GM12872 (cell line): ENCODE measurements around the gene EMSY.

Experiments
- TF ChIP-seq, protein P1 (sequence below): IDR thresholded peaks from 3 replicates; pipeline ENCODE4 v1.5.1; 2011; ENCODE audit warnings: low read depth, mild to moderate bottlenecking, low read length, moderate library complexity; ENCODE audit not compliant: insufficient read depth

The EMSY gene

DNA sequence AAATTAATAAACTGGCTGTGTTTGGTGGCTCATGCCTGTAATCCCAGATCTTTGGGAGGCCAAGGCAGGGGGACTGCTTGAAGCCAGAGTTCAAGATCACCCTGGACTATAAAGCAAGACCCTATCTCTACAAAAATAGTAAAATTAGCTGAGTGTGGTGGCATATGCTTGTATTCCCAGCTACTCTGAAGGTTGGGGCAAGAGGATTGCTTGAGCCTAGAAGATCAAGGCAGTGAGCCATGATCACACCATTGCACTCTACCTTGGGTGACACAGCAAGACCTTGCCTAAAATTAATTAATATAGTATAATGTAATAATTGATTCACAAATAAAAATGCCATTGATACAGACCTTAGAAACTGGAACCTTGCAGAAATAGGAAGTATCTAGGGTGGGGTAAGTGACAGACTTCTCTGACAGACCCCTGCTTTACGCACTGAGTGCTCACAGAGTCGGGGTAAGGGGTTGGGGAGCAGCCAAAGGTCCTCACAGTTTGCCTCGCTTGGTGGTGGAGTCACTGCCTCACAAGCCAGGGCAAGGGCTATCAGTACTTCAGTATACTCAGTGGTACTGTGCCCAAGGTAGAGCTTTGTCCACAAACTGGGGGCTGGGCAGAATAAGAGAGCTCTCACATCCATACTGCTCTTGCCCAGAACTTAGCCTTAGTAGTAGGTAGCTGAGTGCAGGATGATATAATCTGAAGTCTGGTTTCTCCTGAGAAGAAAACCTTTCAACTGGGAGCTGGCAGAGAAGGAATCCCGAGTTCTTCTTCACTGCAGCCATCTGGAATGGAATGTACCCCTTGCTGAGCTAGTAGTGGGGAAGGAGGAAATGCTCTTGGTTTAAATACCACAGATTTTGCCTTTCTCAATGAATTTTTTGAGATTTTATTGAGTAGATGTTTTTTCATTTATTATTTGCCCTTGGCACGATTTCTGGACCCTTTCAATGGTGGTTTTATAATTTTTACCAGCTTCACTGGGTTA is 65.5 kb downstream of the EMSY start:
- TF ChIP-seq, protein P1, sequence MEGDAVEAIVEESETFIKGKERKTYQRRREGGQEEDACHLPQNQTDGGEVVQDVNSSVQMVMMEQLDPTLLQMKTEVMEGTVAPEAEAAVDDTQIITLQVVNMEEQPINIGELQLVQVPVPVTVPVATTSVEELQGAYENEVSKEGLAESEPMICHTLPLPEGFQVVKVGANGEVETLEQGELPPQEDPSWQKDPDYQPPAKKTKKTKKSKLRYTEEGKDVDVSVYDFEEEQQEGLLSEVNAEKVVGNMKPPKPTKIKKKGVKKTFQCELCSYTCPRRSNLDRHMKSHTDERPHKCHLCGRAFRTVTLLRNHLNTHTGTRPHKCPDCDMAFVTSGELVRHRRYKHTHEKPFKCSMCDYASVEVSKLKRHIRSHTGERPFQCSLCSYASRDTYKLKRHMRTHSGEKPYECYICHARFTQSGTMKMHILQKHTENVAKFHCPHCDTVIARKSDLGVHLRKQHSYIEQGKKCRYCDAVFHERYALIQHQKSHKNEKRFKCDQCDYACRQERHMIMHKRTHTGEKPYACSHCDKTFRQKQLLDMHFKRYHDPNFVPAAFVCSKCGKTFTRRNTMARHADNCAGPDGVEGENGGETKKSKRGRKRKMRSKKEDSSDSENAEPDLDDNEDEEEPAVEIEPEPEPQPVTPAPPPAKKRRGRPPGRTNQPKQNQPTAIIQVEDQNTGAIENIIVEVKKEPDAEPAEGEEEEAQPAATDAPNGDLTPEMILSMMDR = no peak

DNA sequence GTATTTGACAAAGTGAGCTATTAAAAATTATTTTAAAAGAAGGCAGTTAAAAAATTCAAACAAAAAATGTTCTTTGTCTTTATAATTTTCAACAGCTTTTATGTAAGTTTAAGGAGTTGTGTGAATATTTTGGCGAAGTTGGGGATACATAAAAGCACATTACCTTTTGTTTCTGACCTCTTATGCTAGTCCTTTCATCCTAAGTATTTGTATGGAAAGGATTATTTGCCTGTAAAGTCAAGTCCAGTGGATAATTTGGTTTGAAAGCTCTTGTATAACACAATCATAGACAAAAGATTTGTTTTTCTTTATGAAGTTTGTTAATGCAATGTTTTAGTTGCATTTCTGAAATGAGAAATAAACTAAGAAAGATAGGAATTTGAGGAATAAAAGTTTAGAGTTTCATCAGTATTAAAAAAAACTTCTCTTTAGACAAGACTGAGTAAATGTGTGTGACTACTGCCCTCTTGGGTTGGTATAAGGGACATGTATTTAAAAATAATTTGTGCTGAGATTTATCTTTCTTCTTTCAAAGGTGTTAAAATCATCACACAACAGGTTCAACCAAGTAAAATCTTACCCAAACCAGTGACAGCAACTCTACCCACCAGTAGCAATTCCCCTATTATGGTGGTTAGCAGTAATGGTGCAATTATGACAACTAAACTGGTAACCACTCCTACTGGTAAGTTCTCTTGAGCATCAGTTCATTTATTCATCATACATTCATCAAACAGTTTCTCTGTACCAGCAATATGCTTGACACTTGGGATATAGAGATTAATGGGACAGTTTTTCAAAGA is 68.2 kb downstream of the EMSY start:
- TF ChIP-seq, protein P1 = peak; percentile 32; the same call in 1 of the 3 replicates

DNA sequence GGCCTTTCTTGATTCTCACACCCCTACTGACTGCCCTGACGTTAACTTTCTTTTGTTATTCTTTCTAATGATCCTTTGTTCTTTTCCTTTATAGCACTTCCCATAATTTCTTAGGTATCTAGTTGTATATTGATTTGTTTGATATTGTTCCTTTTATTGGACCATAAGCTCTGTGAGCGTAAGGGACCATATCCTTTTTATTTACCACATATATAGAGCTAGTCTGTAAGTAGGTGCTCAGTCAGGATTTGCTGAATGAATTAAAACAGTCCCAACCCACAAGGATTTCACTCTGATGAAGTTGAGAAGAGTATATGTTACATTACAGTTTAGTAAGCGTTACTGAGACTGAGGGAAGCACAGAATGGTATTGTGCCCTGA is 68.8 kb downstream of the EMSY start:
- TF ChIP-seq, protein P1 = no peak

DNA sequence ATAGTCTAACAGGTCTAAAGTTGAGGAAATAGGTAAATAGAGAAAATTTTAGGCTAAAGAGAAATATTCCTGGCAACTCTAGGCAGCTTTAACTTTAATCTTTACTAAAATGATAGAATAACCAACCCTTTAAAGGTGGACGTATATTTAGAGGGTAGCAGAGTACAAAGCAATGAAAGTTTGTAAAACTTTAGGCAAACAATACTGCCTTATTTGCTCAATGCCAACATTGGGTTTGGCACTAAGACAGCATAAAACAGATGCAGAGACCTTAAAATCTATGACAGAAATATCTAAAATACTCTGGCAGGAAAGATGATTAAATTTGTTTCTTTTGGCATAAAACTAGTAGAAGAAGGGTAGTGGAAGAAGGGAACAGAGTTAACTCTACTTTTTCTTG is 70.7 kb downstream of the EMSY start:
- TF ChIP-seq, protein P1 = no peak

DNA sequence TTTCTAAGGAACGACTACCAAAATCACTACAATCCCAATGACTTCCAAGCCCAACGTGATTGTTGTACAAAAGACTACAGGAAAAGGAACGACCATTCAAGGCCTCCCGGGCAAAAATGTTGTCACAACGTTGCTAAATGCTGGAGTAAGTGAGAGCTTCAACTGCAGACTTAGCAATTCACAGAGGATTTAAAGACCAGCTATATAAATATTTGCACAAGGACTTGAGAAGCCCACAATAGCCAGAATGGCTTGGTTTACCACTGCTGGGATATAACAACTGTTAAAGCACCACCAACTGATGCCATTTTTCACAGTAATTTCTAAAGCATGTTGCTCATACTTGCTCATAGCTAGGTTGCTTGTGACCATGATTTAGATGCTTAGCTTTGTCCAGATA is 78.3 kb downstream of the EMSY start:
- TF ChIP-seq, protein P1 = no peak

DNA sequence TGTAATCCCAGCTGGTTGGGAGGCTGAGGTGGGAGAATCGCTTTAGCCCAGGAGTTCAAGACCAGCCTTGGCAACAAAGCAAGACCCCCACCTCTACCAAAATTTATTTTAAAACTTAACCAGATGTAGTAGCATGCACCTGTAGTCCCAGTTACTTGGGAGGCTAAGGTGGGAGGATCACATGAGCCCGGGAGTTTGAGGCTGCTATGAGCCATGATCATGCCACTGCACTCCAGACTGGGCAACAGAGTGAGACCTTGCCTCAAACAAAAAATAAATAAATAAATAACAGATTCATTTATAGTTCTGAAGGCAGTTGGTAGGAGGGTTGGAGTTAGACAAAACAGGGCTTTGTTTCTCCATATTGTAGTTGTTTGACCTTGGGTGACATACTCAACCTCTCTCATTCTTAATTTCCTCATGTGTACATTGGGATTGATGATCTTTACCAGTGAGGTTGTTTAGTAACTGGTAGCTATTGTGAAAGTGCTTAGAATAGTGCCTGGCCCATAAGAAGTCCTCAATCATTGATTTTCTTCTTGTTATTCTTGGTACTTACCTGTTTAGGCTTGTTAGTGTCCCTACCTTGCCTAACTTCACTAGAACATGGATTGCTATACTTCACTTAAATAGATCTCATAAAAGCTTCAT is 79.1 kb downstream of the EMSY start:
- TF ChIP-seq, protein P1 = no peak

DNA sequence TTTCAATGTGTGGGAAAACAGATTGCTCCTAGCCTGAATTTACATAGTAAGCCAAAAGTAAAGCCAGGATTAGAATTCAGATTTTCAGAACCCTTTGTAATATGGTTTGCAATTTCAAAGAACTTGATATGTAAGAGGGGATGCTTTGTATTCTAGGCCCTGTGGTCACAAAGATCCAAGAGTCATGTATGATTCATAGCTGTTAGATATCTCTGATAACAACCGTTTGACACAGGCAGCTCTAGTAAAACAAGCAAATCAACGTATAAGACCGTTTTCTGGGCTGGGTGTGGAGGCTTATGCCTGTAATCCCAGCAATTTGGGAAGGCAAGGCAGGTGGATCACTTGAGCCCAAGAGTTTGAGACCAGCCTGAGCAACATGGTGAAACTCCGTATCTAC is 79.6 kb downstream of the EMSY start:
- TF ChIP-seq, protein P1 = no peak
